Muscle of arm (tissue), 12 donors: ENCODE data around the gene FBN1. TPM values are rescaled to one million over a fixed set of nuclear protein-coding genes. Genes with fewer than 3 reads are reported as not detected.

ENCODE experiments used
- DNase-seq: peaks from one replicate; pipeline ENCODE4 v3.0.0-alpha.2; 2013
- polyA plus RNA-seq, 12 donors: library from polyadenylated mRNA; unstranded; fragments of 120-200 nt; gene quantifications; one replicate each; pipeline ENCODE4 v1.2.1, GENCODE V29; 2013; ENCODE audit not compliant: insufficient read length in 12 of 12

FBN1 gene
- polyA plus RNA-seq, 12 donors, result 166 to 435 (median 214) TPM; not detected in 1

- peak; percentile 68 for DNase-seq
Measured at GRCh38 chr15:48582452-48583247, 62.9 kb downstream of the FBN1 start.

- DNase-seq, result no peak
Measured at GRCh38 chr15:48581219-48581618, 64.3 kb downstream of the FBN1 start.

GRCh38 chr15:48580736-48581135 lies 64.8 kb downstream of the FBN1 start:
- DNase-seq, result no peak

- DNase-seq, result no peak
Measured at GRCh38 chr15:48579945-48580671, 65.4 kb downstream of the FBN1 start.

- DNase-seq, result no peak
Measured at GRCh38 chr15:48578965-48579364, 66.5 kb downstream of the FBN1 start.

- DNase-seq, result no peak
Measured at GRCh38 chr15:48577469-48577868, 68.0 kb downstream of the FBN1 start.

GRCh38 chr15:48574187-48574586 lies 71.3 kb downstream of the FBN1 start:
- DNase-seq, result no peak

GRCh38 chr15:48573780-48574179 lies 71.7 kb downstream of the FBN1 start:
- DNase-seq, result no peak

- DNase-seq, result no peak
Measured at GRCh38 chr15:48572823-48573222, 72.7 kb downstream of the FBN1 start.

- DNase-seq, result no peak
Measured at GRCh38 chr15:48571510-48571909, 74.0 kb downstream of the FBN1 start.

- DNase-seq, result no peak
Measured at GRCh38 chr15:48570822-48571221, 74.7 kb downstream of the FBN1 start.

- DNase-seq, result no peak
Measured at GRCh38 chr15:48569591-48570302, 75.8 kb downstream of the FBN1 start.

GRCh38 chr15:48566668-48567067 lies 78.8 kb downstream of the FBN1 start:
- no peak for DNase-seq

GRCh38 chr15:48565560-48566482 lies 79.7 kb downstream of the FBN1 start:
- DNase-seq, result peak; percentile 85

GRCh38 chr15:48564690-48565089 lies 80.8 kb downstream of the FBN1 start:
- no peak for DNase-seq

- no peak for DNase-seq
Measured at GRCh38 chr15:48563934-48564333, 81.6 kb downstream of the FBN1 start.

GRCh38 chr15:48560321-48561051 lies 85.0 kb downstream of the FBN1 start:
- no peak for DNase-seq

GRCh38 chr15:48559285-48559684 lies 86.2 kb downstream of the FBN1 start:
- DNase-seq, result peak; percentile 74

GRCh38 chr15:48558226-48558625 lies 87.3 kb downstream of the FBN1 start:
- no peak for DNase-seq

- DNase-seq, result no peak
Measured at GRCh38 chr15:48557335-48557734, 88.2 kb downstream of the FBN1 start.
